ENCODE measurements around the gene MXD1.

The MXD1 gene

GRCh38 chr2:69955029-69955428 is 40.1 kb downstream of the MXD1 start:
- no peak for DNase-seq

GRCh38 chr2:69956475-69956979 is 41.6 kb downstream of the MXD1 start:
- no peak for DNase-seq

GRCh38 chr2:69957965-69958364 is 43.1 kb downstream of the MXD1 start:
- peak; percentile 22 for DNase-seq

- DNase-seq, result no peak
Observed at GRCh38 chr2:69958480-69958879, 43.6 kb downstream of the MXD1 start.

- no peak for DNase-seq
Observed at GRCh38 chr2:69959425-69959824, 44.5 kb downstream of the MXD1 start.

GRCh38 chr2:69960821-69961220 is 45.9 kb downstream of the MXD1 start:
- DNase-seq, result no peak

- no peak for DNase-seq
Observed at GRCh38 chr2:69961496-69961895, 46.6 kb downstream of the MXD1 start, which contains the start of gene ASPRV1. Gene ASPRV1, minus strand, starts transcription at chr2:69961631. Its CDS starts 195 bp downstream, at chr2:69961436.

GRCh38 chr2:69962986-69963730 is 48.2 kb downstream of the MXD1 start:
- DNase-seq, result no peak

GRCh38 chr2:69964353-69964841 is 49.5 kb downstream of the MXD1 start:
- DNase-seq, result no peak

- no peak for DNase-seq
Observed at GRCh38 chr2:69965756-69966445, 51.0 kb downstream of the MXD1 start.

GRCh38 chr2:69966496-69966895 is 51.6 kb downstream of the MXD1 start:
- DNase-seq, result no peak

- DNase-seq, result no peak
Observed at GRCh38 chr2:69968609-69969008, 53.7 kb downstream of the MXD1 start.

- DNase-seq, result no peak
Observed at GRCh38 chr2:69969126-69969983, 54.4 kb downstream of the MXD1 start.

GRCh38 chr2:69969991-69970390 is 55.1 kb downstream of the MXD1 start:
- no peak for DNase-seq

GRCh38 chr2:69972822-69973221 is 57.9 kb downstream of the MXD1 start:
- DNase-seq, result no peak

- DNase-seq, result no peak
Observed at GRCh38 chr2:69973335-69973735, 58.4 kb downstream of the MXD1 start.

GRCh38 chr2:69975136-69975852 is 60.4 kb downstream of the MXD1 start:
- DNase-seq, result no peak

GRCh38 chr2:69975853-69976462 is 61.0 kb downstream of the MXD1 start:
- DNase-seq, result no peak

- no peak for DNase-seq
Observed at GRCh38 chr2:69977186-69977585, 62.3 kb downstream of the MXD1 start.

- no peak for DNase-seq
Observed at GRCh38 chr2:69977906-69978482, 63.1 kb downstream of the MXD1 start.
